ENCODE data around the gene IL18R1. TPM values are rescaled to one million over a fixed set of nuclear protein-coding genes. Genes with fewer than 3 reads are reported as not detected.
A peak's percentile ranks its signal among the peaks of the same experiment; 100 is the strongest.

Gene IL18R1
- total and polyA plus RNA-seq, 9 of the 15 experiments (the other 6 are each of a cell fraction or from before 2014, with no cell fraction given): 0.55 to 10.0 (median 2.5) TPM

- TF ChIP-seq CREB1 (IDR thresholded peaks at IDR 0.05): peak; percentile 67
- no peak for TF ChIP-seq CREB1 (CRISPR knock-in tag; IDR thresholded peaks at IDR 0.05)
- no peak for TF ChIP-seq EZH2 (IDR thresholded peaks at IDR 0.05; ENCODE audit: borderline replicate concordance, low read depth, low read length)
- TF ChIP-seq, protein P1, sequence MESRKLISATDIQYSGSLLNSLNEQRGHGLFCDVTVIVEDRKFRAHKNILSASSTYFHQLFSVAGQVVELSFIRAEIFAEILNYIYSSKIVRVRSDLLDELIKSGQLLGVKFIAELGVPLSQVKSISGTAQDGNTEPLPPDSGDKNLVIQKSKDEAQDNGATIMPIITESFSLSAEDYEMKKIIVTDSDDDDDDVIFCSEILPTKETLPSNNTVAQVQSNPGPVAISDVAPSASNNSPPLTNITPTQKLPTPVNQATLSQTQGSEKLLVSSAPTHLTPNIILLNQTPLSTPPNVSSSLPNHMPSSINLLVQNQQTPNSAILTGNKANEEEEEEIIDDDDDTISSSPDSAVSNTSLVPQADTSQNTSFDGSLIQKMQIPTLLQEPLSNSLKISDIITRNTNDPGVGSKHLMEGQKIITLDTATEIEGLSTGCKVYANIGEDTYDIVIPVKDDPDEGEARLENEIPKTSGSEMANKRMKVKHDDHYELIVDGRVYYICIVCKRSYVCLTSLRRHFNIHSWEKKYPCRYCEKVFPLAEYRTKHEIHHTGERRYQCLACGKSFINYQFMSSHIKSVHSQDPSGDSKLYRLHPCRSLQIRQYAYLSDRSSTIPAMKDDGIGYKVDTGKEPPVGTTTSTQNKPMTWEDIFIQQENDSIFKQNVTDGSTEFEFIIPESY (CRISPR knock-in tag; IDR thresholded peaks at IDR 0.05): no peak
- no peak for TF ChIP-seq SNRNP70 (optimal IDR thresholded peaks at IDR 0.05; ENCODE audit: low read depth, low read length)
Measured at GRCh38 chr2:102335871-102336366, 19.7 kb upstream of the IL18R1 start (continued).

- intact Hi-C loops (cut with micrococcal nuclease): loop anchor here (5.0 kb wide), 1 partner anchor 79 kb away; no protein-coding TSS in a partner anchor
- TF ChIP-seq, protein P2, sequence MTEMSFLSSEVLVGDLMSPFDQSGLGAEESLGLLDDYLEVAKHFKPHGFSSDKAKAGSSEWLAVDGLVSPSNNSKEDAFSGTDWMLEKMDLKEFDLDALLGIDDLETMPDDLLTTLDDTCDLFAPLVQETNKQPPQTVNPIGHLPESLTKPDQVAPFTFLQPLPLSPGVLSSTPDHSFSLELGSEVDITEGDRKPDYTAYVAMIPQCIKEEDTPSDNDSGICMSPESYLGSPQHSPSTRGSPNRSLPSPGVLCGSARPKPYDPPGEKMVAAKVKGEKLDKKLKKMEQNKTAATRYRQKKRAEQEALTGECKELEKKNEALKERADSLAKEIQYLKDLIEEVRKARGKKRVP (CRISPR knock-in tag; IDR thresholded peaks at IDR 0.05): no peak
- TF ChIP-seq CHD4 (IDR thresholded peaks at IDR 0.05; ENCODE audit: insufficient read depth, insufficient replicate concordance, low read depth, low read length, poor library complexity, severe bottlenecking) (peak; percentile 23), ATF2 (CRISPR knock-in tag; IDR thresholded peaks at IDR 0.05) (no peak), SRSF1 (IDR thresholded peaks at IDR 0.05; ENCODE audit: low read depth, low read length) (no peak)
- TF ChIP-seq, protein P3, sequence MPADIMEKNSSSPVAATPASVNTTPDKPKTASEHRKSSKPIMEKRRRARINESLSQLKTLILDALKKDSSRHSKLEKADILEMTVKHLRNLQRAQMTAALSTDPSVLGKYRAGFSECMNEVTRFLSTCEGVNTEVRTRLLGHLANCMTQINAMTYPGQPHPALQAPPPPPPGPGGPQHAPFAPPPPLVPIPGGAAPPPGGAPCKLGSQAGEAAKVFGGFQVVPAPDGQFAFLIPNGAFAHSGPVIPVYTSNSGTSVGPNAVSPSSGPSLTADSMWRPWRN (IDR thresholded peaks at IDR 0.05; ENCODE audit: low read depth): no peak
Measured at GRCh38 chr2:102336502-102336945, 19.1 kb upstream of the IL18R1 start.

More at GRCh38 chr2:102336502-102336945, 19.1 kb upstream of the IL18R1 start:
- Histone ChIP-seq H3K4me1 (replicated peaks in 1 of 2; ENCODE audit: control insufficient read depth in 2 of 2, insufficient read depth in 2 of 2, low read length in 2 of 2) (peaks cover 0 to 43% of the 10 kb centered on the region in 2 experiments; a peak in 4 of 5 replicates), H3K4me3 (no peak overlapping the region), H3K4me2 (ENCODE audit: insufficient read depth, low read length) (no peak overlapping the region), H3K9me1 (ENCODE audit: control insufficient read depth, insufficient read depth, low read length) (no peaks in the 10 kb centered on the region), H2AFZ (ENCODE audit: low read depth, low read length) (no peak overlapping the region), H3K9ac (ENCODE audit: insufficient read depth in 1 of 2, low read depth in 2 of 2, low read length in 2 of 2) (no peak overlapping the region), H3K36me3 (ENCODE audit: control insufficient read depth, insufficient read depth, low read length) (no peaks in the 10 kb centered on the region), H3K27ac (ENCODE audit: extremely low read depth, low read depth, low read length) (no peak overlapping the region), H3K9me3 (replicated peaks; ENCODE audit: control insufficient read depth, insufficient read depth, low read depth, low read length) (no peaks in the 10 kb centered on the region), H4K20me1 (replicated peaks; ENCODE audit: control insufficient read depth, insufficient read depth, low read length) (no peaks in the 10 kb centered on the region), H3K79me2 (ENCODE audit: control insufficient read depth, insufficient read depth, low read length) (no peaks in the 10 kb centered on the region), H3K27me3 (ENCODE audit: control insufficient read depth in 2 of 2, insufficient read depth in 2 of 2, low read length in 2 of 2) (no peaks in the 10 kb centered on the region)
- 62% methylated on average over 3 of the region's 3 CpGs for WGBS (ENCODE audit: insufficient coverage, low coverage, missing lambda C conversion rate)
- CTCF ChIA-PET (ENCODE audit: low intra/inter-chr PET ratio): interaction anchor here (0.7 kb wide), 1 partner anchor 12 kb away, joined by 3 read pairs; no protein-coding TSS in a partner anchor
- BruUV-seq (replicated peaks): no TSS peak
- FAIRE-seq (no peak), ATAC-seq (no peak), DNase-seq (ENCODE audit: extremely low read depth in 1 of 4, low spot score in 3 of 4) (no peak)
- in situ Hi-C loops (cut with MboI): no loop called here
- POLR2A ChIA-PET: interaction anchor here (0.8 to 1.9 kb wide), 2 partner anchors 23 to 1854 kb away, joined by 3 to 4 read pairs; no protein-coding TSS in a partner anchor

Data from K562 (cell line).